Measurements from ENCODE around the gene SRA1. TPM values are rescaled to one million over a fixed set of nuclear protein-coding genes. Genes with fewer than 3 reads are reported as not detected.

SRA1 gene
- 42.0 and 44.7 TPM in 2 replicates for total RNA-seq

DNA sequence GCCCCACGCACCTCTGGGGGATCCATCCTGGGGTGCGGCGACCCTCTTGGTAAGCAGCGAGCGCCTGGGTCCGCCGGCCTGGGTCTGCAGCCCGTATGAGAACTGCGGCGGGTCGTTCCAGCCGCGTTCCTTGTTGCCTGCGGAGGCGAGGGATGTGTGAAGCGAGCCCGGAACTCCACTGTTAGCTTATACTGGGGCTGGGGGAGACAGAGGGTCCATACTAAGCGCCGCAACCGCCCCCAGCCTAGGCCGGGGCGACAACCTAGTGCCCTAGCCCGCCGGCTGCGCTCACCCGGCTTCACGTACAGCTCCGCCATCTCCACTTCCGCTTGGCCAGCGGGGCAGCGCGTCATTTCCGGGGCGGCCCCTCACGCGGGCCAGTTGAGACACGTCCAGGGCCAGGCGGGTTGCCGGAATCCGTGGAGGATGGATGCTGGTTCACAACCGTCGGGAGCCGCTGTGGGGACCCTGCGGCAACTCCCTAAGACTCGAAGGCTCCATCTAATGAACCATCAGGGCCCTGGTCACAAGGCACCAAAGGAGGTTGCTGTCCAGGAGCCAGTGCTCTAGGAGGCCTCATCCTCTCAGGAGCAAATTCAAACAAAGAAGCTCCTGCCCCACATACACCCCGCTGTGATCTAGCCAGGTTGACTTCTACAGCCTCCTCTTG lies at the start of gene SRA1:
Gene SRA1, minus strand, starts transcription at position 338 of the 670 bp plus-strand sequence. Its CDS starts 21 bp downstream, at position 317.

DNA sequence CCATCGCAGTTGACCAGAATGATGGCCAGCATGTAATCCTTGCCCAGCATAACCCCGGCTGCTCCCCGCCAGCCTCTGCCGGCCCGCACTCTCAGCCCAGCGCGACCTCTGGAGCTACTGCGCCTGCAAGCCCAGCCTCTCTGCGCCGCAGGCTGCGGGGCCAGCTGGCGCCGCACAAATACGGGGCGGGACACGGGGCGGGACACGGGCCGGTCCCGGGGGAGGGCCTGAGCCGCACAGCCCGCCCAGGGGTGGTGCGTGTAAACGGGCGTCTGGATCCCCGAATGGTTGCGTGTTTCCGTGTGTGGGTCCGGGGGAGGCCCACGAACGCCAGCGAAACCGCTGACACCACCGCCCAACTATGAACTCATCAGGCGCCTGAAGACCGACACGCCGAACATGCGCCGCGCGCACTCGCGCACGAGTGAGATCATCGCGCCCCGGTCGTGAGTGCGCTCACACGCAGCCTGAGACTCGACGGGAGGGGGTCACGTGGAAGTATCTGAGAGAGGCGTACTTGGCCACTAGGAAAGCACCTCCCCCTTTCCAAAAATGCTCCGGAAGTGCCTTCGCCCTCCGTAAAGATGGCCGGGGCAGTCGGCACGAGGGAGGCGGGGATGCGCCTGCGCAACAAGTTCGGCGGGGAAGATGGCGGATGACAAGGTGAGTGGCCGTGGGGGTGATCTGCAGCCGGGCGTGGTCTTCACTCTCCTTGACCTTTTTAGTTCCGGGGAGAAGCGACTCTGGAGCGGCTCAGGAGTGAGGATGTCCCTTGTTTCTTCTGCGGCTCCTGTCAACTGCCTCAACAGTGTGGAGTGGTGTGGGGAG lies 7.1 kb upstream of the SRA1 start, which contains the start of the genes APBB3 and SLC35A4:
Gene APBB3, minus strand, starts transcription at position 403 of the 828 bp plus-strand sequence. Its CDS starts 353 bp downstream, at position 50.
Gene SLC35A4, plus strand, starts transcription at position 633 of the 828 bp plus-strand sequence. CDS start 2,342 bp downstream, outside the sequence.

DNA sequence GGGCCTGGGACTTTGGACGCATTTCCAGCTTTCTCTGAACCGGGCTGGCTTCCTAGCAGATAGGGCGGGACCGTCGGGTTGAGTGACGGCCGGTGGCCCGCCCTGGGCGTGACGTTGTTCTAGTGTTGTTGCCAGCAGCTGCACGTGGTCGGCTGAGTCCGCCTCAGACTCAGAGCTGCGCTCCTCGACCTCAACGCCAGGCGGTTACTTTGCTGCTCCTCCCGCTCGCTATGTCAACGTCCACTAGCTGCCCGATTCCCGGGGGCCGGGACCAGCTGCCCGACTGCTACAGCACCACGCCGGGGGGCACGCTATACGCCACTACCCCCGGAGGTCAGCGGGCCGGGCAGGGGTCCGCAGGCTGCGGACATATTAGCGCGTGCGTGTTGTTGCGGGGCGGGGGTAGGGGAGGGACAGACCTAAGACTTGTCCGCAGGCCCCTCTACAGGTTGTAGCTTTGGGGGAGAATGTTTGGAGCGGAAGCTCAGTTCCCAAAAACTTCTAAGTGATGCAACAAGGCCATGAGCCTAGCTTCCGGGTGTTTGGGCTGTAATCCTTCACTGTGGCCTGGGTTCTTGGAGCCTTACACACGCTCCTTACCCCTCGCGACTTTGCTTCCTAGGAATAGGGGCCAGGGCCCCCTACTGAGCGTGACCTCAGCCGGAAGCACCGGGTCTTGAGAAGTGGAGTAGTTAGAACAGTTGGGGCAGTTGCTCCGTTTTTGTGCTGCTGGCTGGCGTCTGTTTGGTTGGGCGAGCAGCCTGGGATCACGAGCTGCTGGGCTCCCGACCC lies 9.6 kb downstream of the SRA1 start, which contains the start of gene EIF4EBP3:
Gene EIF4EBP3, plus strand, starts transcription at position 155 of the 792 bp plus-strand sequence. Its CDS starts 76 bp downstream, at position 231.

Small RNA genes within 50 kb of the gene (small RNA-seq; reads per million reads assigned to genes)
- gene RF00279 (ENCODE audit: low replicate concordance) (not detected), gene RF00443 (ENCODE audit: low replicate concordance) (not detected)

Other genes starting within 250 kb of the SRA1 start
- gene HBEGF, start 210.9 kb downstream of the SRA1 start, total RNA-seq = 7.2 and 47.5 TPM in 2 replicates
- not detected in 2 replicates for gene SLC4A9, start 197.3 kb downstream of the SRA1 start, total RNA-seq
- 63.1 and 107 TPM in 2 replicates for gene ANKHD1, start 155.6 kb downstream of the SRA1 start, total RNA-seq
- gene EIF4EBP3, start 9.8 kb downstream of the SRA1 start, total RNA-seq = 1.3 TPM in 1 of 2 replicates, not detected in the other
- gene APBB3, start 7.1 kb upstream of the SRA1 start, total RNA-seq = 11.7 and 31.1 TPM in 2 replicates
- 41.6 and 45.5 TPM in 2 replicates for gene SLC35A4, start 7.4 kb upstream of the SRA1 start, total RNA-seq
- 1.3 and 1.8 TPM in 2 replicates for gene CD14, start 75.7 kb upstream of the SRA1 start, total RNA-seq
- 12.9 and 24.5 TPM in 2 replicates for gene TMCO6, start 82.0 kb upstream of the SRA1 start, total RNA-seq
- 19.9 and 24.1 TPM in 2 replicates for gene NDUFA2, start 90.2 kb upstream of the SRA1 start, total RNA-seq
- 67.3 and 127 TPM in 2 replicates for gene IK, start 90.4 kb upstream of the SRA1 start, total RNA-seq
- 32.8 and 46.2 TPM in 2 replicates for gene WDR55, start 107.4 kb upstream of the SRA1 start, total RNA-seq
- gene DND1, start 116.1 kb upstream of the SRA1 start, total RNA-seq = 0.44 and 0.86 TPM in 2 replicates
- 47.9 and 91.9 TPM in 2 replicates for gene HARS1, start 133.9 kb upstream of the SRA1 start, total RNA-seq
- 27.1 and 32.5 TPM in 2 replicates for gene HARS2, start 134.0 kb upstream of the SRA1 start, total RNA-seq
- gene ZMAT2, start 143.0 kb upstream of the SRA1 start, total RNA-seq = 29.5 and 35.7 TPM in 2 replicates
- gene PCDHA1, start 228.7 kb upstream of the SRA1 start, total RNA-seq = not detected in 2 replicates
- gene PCDHA2, start 237.4 kb upstream of the SRA1 start, total RNA-seq = under 0.01 TPM in 1 of 2 replicates, not detected in the other
- 0.14 and 0.22 TPM in 2 replicates for gene PCDHA3, start 243.6 kb upstream of the SRA1 start, total RNA-seq
- gene PCDHA4, start 249.6 kb upstream of the SRA1 start, total RNA-seq = under 0.01 and 0.14 TPM in 2 replicates

All from placental pericyte (primary cell).